ENCODE results near the gene INPP5A. TPM values are rescaled to one million over a fixed set of nuclear protein-coding genes. Genes with fewer than 3 reads are reported as not detected.

INPP5A gene
- total RNA-seq, 1 donor from 2014 or later = 35.4 TPM

DNA sequence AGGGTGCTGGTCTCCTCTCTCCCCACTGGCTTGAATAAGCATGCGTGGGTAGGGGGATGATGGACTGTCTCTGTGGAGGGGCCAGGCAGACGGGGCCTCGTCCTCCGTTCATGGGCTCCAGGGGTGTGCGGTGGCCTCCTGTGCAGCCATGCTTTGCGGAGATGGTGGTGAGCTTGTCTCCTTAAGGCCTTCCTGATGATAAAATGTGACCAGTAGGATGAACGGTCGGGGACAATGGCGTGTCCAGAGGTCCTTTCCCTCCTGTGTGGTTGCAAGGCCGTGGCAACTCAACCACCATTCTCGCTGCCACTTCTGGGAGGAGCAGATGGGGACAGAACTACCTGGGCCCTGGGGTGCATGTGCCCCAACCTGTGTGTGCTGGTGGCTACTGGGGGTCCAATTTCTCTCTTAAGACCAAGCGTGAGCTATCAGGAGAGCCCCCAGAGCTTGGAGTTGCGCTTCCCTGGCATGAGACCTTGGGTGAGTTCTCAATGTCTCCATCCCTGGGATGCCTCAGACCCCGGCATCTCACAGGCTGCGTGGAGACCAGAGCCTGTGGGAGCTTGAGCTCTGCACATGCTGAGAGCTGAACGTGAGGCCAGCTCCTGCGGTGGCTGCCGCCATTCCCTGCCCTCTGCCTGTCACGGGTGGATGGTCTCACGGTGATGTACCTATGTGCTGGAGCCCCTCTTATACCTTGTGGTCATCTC lies 112.2 kb downstream of the INPP5A start:
- no peak for TF ChIP-seq CTCF (conservative IDR thresholded peaks at IDR 0.05)
- Mint-ChIP-seq H3K27ac (ENCODE audit: unreplicated experiment) (no peak overlapping the region), H3K27me3 (ENCODE audit: low read depth) (peaks cover 3% of the 10 kb centered on the region), H3K4me3 (no peak overlapping the region), H3K36me3 (ENCODE audit: low read depth) (peaks cover 3% of the 10 kb centered on the region), H3K9me3 (no peaks in the 10 kb centered on the region), H3K4me1 (peaks cover 27% of the 10 kb centered on the region)
- DNase-seq (ENCODE audit: low read depth, low spot score) = no peak

DNA sequence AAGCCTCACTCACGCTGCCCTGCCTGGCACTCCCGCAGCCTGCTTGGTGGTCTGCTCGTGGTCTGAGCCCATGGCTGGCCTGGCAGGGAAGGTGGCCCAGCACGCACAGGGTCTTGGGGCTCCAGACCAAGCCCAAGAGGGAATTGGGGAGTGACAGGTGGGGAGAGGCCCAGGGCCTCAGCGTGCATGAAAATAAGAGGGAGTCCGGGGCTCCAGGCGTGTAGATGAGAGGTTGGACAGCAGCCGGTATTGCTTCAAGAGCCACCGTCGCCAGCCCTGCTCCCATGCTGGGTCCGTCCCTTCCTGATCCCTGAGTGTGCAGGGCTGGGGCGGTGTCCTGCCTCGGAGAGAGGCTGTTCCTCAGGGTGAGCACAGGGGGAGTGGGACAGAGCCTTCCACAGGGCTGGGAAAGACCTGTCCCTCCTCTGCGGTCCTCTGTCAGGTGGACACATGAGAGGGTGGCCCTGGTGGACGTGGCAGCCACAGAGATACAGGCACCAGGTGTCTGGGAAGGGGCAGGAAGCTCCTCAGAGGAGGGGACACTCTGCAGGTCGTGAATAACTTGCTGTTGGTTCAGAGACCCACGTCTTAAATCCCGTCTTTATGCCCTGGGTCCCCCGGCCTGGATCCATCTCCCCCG lies 113.1 kb downstream of the INPP5A start:
- no peak for DNase-seq (ENCODE audit: low read depth, low spot score)
- Mint-ChIP-seq H3K27me3 (ENCODE audit: low read depth) (peaks cover 4% of the 10 kb centered on the region), H3K27ac (ENCODE audit: unreplicated experiment) (no peak overlapping the region), H3K36me3 (ENCODE audit: low read depth) (peaks cover 3% of the 10 kb centered on the region), H3K4me3 (no peak overlapping the region), H3K4me1 (peaks cover 27% of the 10 kb centered on the region), H3K9me3 (no peaks in the 10 kb centered on the region)
- TF ChIP-seq CTCF (conservative IDR thresholded peaks at IDR 0.05) = no peak

GRCh38 chr10:132651511-132652029 lies 114.0 kb downstream of the INPP5A start:
- Mint-ChIP-seq H3K27ac (ENCODE audit: unreplicated experiment) (no peak overlapping the region), H3K4me3 (no peak overlapping the region), H3K9me3 (no peaks in the 10 kb centered on the region), H3K4me1 (peaks cover 27% of the 10 kb centered on the region), H3K36me3 (ENCODE audit: low read depth) (peaks cover 3% of the 10 kb centered on the region), H3K27me3 (ENCODE audit: low read depth) (peaks cover 7% of the 10 kb centered on the region)
- TF ChIP-seq CTCF (conservative IDR thresholded peaks at IDR 0.05) = no peak
- DNase-seq (ENCODE audit: low read depth, low spot score) = no peak

DNA sequence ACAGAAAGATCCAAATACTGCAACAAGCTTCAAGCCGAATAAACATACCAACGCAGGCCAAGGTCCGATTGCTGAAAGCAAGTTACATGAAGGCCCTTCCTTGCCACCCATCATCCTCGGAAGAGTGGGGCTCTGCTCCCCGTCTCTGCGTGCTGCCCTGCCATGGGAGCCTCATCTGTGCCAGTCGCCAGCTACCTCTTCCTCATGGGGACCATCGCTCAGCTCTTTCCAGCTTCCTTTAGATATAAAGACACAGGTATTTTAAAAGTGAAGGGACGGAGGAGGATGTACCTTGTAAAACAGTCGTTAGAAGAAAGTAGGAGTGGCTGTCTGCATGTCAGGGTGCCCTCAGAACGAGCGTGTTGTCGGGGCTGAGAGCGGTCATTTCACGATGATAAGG lies 114.9 kb downstream of the INPP5A start:
- DNase-seq (ENCODE audit: low read depth, low spot score) = no peak
- no peak overlapping the region for H3K27ac Mint-ChIP-seq (ENCODE audit: unreplicated experiment)
- H3K36me3 Mint-ChIP-seq (ENCODE audit: low read depth) = peaks cover 3% of the 10 kb centered on the region
- peaks cover 24% of the 10 kb centered on the region for H3K4me1 Mint-ChIP-seq
- no peak for TF ChIP-seq CTCF (conservative IDR thresholded peaks at IDR 0.05)
- no peaks in the 10 kb centered on the region for H3K9me3 Mint-ChIP-seq
- peaks cover 7% of the 10 kb centered on the region for H3K27me3 Mint-ChIP-seq (ENCODE audit: low read depth)
- no peak overlapping the region for H3K4me3 Mint-ChIP-seq

DNA sequence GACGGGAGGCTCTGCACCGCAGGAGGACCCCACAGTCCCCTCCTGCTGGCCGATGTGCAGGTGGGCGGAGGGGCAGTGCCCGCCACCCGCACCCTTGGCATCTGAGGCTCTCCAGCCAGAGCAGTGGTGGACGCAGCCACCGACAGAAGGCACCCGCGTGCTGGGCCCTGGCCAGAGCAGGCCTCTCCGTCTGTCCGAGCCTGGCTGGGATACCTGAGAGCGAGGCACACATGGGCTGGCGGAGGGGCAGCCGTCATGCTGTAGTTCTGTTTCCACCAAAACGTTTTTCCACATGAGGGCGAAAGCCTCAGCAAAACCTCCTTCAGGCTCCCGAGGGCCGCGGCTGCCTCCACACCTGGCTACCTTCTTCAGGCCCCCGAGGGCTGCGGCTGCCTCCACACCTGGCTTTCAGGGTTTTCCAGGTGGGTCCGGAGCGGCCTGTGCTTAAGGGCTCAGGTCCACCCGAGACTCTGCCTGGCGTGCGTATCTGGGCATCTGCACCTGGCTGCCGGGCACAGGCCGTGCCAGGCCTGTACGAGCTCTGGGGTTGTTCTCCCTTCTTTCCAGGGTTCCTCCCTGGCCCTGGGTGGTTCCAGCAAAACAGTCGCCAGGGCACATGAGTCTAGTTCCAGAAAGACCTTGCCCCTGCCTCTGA lies 115.5 kb downstream of the INPP5A start:
- peaks cover 3% of the 10 kb centered on the region for H3K36me3 Mint-ChIP-seq (ENCODE audit: low read depth)
- H3K4me1 Mint-ChIP-seq = peaks cover 18% of the 10 kb centered on the region
- H3K27ac Mint-ChIP-seq (ENCODE audit: unreplicated experiment) = peak overlapping the region; percentile 67
- H3K4me3 Mint-ChIP-seq = no peak overlapping the region
- peaks cover 7% of the 10 kb centered on the region for H3K27me3 Mint-ChIP-seq (ENCODE audit: low read depth)
- TF ChIP-seq CTCF (conservative IDR thresholded peaks at IDR 0.05) = no peak
- H3K9me3 Mint-ChIP-seq = no peaks in the 10 kb centered on the region
- no peak for DNase-seq (ENCODE audit: low read depth, low spot score)
